Esophagus muscularis mucosa (tissue), 3 donors: Measurements from ENCODE around the gene NT5C3A.
"Not testable (repeated sequence)": the region's sequence is repeated elsewhere in the genome, so short reads cannot be mapped to it uniquely, and the experiment has no call there.

ENCODE experiments used
- CTCF ChIP-seq, 3 experiments: fragments of 200-600 bp in 2 of 3; fragments of 450-650 bp in 1 of 3; sonication (generic) in 2 of 3; IDR thresholded peaks; one replicate each; pipeline ENCODE4 v1.5.1; 2017 to 2019; ENCODE audit warnings: antibody characterized with exemption in 3 of 3, mild to moderate bottlenecking in 2 of 3, moderate library complexity in 1 of 3
- EP300 ChIP-seq: sonication (generic); formaldehyde crosslinking; IDR thresholded peaks from one replicate; pipeline ENCODE4 v1.6.1; 2017; ENCODE audit warnings: antibody characterized with exemption

- TF ChIP-seq EP300; CTCF (IDR thresholded peaks at IDR 0.05): not testable (repeated sequence)
These were observed 95.4 kb downstream of the NT5C3A start for GRCh38 chr7:32967268-32967582.
